GM21619 (cell line): Measurements from ENCODE around the gene TCF7L1.
"Not testable (repeated sequence)": the region's sequence is repeated elsewhere in the genome, so short reads cannot be mapped to it uniquely, and the experiment has no call there.

Experiments
- ATAC-seq: cut with Tn5 transposase; IDR thresholded peaks from one replicate; pipeline ENCODE4 v1.9.1; 2021; ENCODE audit not compliant: unreplicated experiment

The TCF7L1 gene

GRCh38 chr2:85183076-85183475 lies 49.9 kb downstream of the TCF7L1 start:
- no peak for ATAC-seq

DNA sequence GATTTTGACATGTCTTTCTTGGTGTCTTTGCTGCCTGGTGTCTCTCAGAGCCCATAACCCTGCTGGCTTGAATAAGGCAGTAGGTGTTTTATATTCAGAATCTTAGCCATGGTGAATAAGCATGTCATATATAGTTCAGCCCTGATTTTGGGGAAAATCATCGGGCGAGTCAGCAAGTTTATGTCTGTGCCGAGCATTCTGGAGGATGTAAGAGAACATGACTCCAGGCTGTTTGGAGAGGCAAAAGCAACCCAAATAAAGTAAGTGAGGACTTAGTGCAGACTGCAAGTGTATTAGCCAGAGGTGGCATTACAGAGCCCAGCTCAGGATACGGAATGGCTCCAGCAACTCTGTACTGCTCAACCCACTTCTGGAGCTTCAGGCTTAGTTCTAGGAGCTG lies 50.3 kb downstream of the TCF7L1 start:
- no peak for ATAC-seq

DNA sequence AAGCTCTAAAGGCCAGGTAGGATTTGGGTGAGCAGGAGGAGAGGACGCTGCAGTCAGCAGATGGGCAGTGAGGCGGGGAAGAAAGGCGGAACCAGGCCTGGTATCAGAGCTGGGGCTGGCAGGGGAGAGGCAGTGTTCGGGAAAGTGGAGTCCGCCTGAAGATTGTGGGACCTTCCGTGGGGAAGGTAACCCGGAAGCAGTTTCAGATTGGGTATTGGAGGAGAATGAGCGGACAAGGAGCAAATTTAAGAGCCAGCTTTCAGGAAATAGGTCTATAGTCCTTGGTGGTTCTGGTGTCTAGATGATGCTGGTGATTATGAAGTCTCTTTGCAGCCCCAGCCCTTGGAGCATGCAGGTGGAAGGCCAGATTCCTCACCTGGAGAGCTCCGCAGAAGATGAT lies 51.0 kb downstream of the TCF7L1 start:
- no peak for ATAC-seq

- no peak for ATAC-seq
Observed at GRCh38 chr2:85184990-85185389, 51.8 kb downstream of the TCF7L1 start.

GRCh38 chr2:85185431-85185940 lies 52.3 kb downstream of the TCF7L1 start:
- ATAC-seq = no peak

GRCh38 chr2:85187069-85187468 lies 53.9 kb downstream of the TCF7L1 start:
- ATAC-seq = no peak

DNA sequence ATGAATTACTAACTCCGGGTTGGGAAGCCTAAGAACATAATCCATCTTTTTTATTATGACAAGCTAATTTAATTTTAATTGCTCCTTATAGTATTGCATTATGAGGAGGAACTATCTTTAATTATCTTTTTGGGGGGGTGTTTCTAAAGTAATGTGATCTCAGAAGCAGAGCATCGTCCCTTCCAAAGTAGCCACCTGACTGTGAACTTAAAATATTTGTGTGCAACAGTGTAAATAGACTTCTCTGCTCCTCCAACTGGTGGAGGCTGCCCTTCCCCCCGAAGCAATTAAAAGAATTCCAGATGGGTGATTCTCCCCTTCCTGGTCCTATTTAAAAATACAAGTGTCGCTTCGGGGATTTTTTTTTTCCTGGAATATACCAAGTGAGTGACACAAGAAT lies 55.7 kb downstream of the TCF7L1 start:
- ATAC-seq = no peak

GRCh38 chr2:85189606-85190270 lies 56.5 kb downstream of the TCF7L1 start:
- ATAC-seq = no peak

- no peak for ATAC-seq
Observed at GRCh38 chr2:85191157-85191556, 58.0 kb downstream of the TCF7L1 start.

- ATAC-seq = no peak
Observed at GRCh38 chr2:85194780-85195480, 61.7 kb downstream of the TCF7L1 start.

DNA sequence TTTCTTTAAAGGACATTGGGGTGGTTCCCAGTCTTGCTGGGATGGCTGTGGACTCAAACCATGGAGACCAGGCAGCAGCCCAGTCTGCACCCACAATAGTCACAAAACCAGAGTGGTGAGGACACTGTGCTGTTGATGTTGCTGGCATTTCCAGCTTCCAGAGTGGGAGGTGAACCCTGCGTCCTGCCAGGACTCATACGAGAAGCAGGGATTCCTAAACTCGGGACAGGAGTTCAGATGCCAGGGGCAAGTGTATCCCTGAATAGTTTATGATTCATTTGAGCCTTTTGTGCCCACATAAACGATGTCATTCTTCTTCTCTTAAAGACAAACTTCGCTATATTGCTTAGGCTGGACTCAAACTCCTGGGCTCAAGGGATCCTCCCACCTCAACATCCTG lies 62.8 kb downstream of the TCF7L1 start:
- no peak for ATAC-seq

DNA sequence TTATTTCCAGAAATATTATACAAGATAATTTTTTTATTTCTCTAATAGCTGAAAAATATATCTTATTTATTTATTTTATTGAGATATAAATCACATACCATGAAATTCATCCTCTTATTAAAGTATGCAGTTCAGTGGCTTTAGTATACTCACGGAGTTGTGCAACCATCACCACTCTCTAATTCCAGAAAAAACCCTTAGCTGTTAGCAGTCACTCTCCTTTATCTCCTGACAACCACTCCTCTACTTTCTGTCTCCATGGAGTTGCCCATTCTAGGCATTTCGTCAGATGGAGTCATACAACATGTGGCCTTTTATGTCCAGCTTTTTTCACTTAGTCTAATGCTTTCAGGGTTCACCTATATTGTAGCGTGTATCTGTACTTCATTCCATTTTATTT lies 66.5 kb downstream of the TCF7L1 start:
- no peak for ATAC-seq

GRCh38 chr2:85209887-85210286 lies 76.7 kb downstream of the TCF7L1 start:
- no peak for ATAC-seq

- no peak for ATAC-seq
Observed at GRCh38 chr2:85210511-85210910, 77.3 kb downstream of the TCF7L1 start.

GRCh38 chr2:85211606-85212005 lies 78.4 kb downstream of the TCF7L1 start:
- ATAC-seq = not testable (repeated sequence)

DNA sequence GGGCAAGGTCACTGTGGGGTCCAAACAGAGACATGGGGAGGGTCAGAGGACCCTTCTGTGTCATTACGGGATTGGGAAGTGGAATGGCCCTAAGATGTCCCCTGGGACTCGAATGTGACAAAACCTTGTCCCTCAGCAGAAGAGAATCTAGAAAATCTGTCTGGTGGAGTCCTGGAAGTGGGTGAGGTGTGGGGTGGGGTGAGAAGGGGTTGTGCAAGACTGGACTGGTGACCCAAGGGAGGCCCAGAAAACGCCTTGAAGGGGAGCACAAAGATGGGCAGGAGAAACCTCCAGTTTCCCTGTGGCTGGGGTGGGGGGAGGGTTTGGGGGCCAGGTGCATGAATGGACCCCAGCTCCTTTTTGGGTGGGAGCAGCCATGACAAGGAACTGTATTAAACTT lies 79.6 kb downstream of the TCF7L1 start:
- ATAC-seq = no peak

DNA sequence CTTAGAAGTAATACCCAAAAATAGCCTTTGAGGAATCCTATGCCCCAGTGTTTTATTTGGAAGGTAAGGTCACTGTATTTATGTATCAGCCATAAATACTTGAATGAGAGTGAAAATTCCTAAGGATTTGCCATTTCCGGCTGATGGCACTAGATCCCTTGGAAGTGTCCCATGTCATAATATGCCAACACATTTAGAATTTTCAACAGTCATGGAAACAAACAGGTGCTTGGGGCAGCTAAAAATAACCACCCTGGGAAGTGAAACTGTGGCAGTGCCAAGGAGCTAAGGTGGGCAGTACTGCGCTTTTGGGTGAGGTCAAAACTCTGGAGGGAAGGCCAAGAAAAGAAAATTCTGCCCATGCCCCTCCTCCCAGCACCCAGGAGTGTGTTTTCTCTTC lies 80.2 kb downstream of the TCF7L1 start:
- ATAC-seq = no peak

GRCh38 chr2:85213901-85214512 lies 80.8 kb downstream of the TCF7L1 start:
- ATAC-seq = no peak

GRCh38 chr2:85215081-85215447 lies 81.9 kb downstream of the TCF7L1 start:
- no peak for ATAC-seq

DNA sequence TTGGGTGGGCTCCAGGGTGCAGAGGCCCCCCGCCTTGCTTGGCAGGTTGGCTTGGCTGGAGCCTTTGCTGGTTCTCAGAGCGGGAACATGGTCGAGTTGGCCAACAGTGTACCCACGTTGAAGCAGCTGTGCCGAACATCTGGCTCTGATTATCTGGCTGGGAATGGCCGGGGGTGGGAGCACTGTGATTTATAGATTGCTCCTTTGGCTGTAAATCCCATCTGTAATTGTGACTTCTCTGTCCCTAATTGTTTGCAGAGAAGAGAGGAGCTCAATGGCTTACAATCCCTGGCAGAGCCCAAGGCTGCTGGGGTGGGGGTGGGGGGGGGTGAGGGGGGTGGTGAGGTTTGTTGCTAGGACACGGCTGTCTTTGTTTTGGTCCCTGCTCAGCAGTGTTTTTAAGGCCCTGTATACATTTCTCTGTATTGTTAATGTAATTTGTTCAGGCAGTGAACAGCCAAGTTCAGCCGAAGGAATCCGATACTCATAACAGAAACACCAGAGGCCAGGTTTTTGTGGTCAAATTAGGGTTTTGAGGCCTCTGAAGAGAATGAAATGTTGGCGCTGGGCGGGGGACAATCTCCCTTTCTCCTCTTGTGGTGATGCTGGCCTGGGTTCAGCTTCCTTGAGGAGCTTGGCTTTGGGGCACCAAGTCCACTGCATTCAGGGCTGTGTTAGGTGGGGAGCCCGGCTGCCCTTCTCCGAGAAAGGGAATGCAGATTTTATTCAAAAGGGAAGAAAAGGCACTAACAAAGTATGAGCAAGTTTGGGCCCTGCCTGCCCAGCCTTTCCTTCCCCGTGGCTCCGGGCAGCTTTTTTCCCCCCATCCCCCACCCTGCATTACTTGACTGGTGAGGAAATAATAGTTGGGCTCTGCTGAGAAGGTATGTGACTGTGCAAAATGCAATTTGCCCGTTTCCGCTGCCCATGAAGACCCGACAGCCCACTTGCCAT lies 82.5 kb downstream of the TCF7L1 start:
- no peak for ATAC-seq

DNA sequence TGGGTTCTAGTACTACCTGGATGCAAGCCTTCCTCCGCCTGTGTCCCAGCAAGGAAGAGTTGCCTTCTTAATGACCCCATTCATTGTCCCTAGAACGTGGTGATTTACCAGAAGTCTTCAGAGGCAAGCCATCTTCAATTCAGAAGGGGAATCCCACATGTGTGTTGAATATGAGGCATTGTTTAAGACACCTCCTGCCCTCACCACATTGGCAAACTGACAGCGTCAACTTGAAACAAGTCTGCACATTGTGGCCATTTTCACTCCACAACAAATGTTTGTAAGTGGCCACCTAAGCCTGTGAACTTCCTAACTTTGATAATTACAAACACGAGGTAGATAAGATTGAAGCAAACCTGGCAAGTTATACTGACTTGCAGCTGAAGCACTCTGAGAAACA lies 83.7 kb downstream of the TCF7L1 start:
- ATAC-seq = no peak
